ENCODE data around the gene ZIC4. TPM values are rescaled to one million over a fixed set of nuclear protein-coding genes. Genes with fewer than 3 reads are reported as not detected.

Gene ZIC4
- total RNA-seq, 1 donor from 2014 or later = 0.99 TPM

GRCh38 chr3:147418371-147418781 lies 12.0 kb upstream of the ZIC4 start:
- no peak for DNase-seq (ENCODE audit: low read depth, low spot score)

- DNase-seq (ENCODE audit: low read depth, low spot score) = no peak
Observed at GRCh38 chr3:147417551-147418295, 11.4 kb upstream of the ZIC4 start.

- no peak for DNase-seq (ENCODE audit: low read depth, low spot score)
Observed at GRCh38 chr3:147416931-147417330, 10.6 kb upstream of the ZIC4 start.

GRCh38 chr3:147415874-147416273 lies 9.5 kb upstream of the ZIC4 start:
- no peak for DNase-seq (ENCODE audit: low read depth, low spot score)

GRCh38 chr3:147415286-147415685 lies 8.9 kb upstream of the ZIC4 start:
- DNase-seq (ENCODE audit: low read depth, low spot score) = no peak

- DNase-seq (ENCODE audit: low read depth, low spot score) = no peak
Observed at GRCh38 chr3:147414390-147415138, 8.2 kb upstream of the ZIC4 start.

GRCh38 chr3:147413686-147414389 lies 7.5 kb upstream of the ZIC4 start:
- no peak for DNase-seq (ENCODE audit: low read depth, low spot score)

- no peak for DNase-seq (ENCODE audit: low read depth, low spot score)
Observed at GRCh38 chr3:147412917-147413685, 6.8 kb upstream of the ZIC4 start.

GRCh38 chr3:147412261-147412916 lies 6.0 kb upstream of the ZIC4 start:
- DNase-seq (ENCODE audit: low read depth, low spot score) = no peak

- no peak for DNase-seq (ENCODE audit: low read depth, low spot score)
Observed at GRCh38 chr3:147411815-147412241, 5.5 kb upstream of the ZIC4 start.

- no peak for DNase-seq (ENCODE audit: low read depth, low spot score)
Observed at GRCh38 chr3:147411238-147411814, 5.0 kb upstream of the ZIC4 start.

- no peak for DNase-seq (ENCODE audit: low read depth, low spot score)
Observed at GRCh38 chr3:147410526-147411237, 4.3 kb upstream of the ZIC4 start.

GRCh38 chr3:147410116-147410525 lies 3.8 kb upstream of the ZIC4 start:
- no peak for DNase-seq (ENCODE audit: low read depth, low spot score)

- DNase-seq (ENCODE audit: low read depth, low spot score) = no peak
Observed at GRCh38 chr3:147409143-147410115, 3.1 kb upstream of the ZIC4 start, which contains the start of gene ZIC1. Gene ZIC1 (plus strand): TSS chr3:147409365. CDS start chr3:147410113, 748 bp downstream.

GRCh38 chr3:147408188-147409100 lies 2.1 kb upstream of the ZIC4 start:
- DNase-seq (ENCODE audit: low read depth, low spot score) = no peak

GRCh38 chr3:147407498-147408187 lies 1.3 kb upstream of the ZIC4 start:
- DNase-seq (ENCODE audit: low read depth, low spot score) = no peak

- DNase-seq (ENCODE audit: low read depth, low spot score) = no peak
Observed at GRCh38 chr3:147407114-147407497, 763 bp upstream of the ZIC4 start.

All from pulmonary artery endothelial cell (primary cell).